Left lobe of liver (tissue), 2 donors: ENCODE data around the gene TM7SF2. TPM values are rescaled to one million over a fixed set of nuclear protein-coding genes. Genes with fewer than 3 reads are reported as not detected.
"Not testable (repeated sequence)": the region's sequence is repeated elsewhere in the genome, so short reads cannot be mapped to it uniquely, and the experiment has no call there.

Experiments
- ATAC-seq: fragments of 200-7000 bp; cut with Tn5 transposase; one replicate; pipeline ENCODE4 v1.9.1; 2020; ENCODE audit warnings: mild to moderate bottlenecking, moderate library complexity
- DNase-seq: peaks from one replicate; pipeline ENCODE4 v3.0.0-alpha.2; 2020; ENCODE audit warnings: low spot score
- total RNA-seq: library from RNA; stranded (reverse); gene quantifications from one replicate; pipeline ENCODE4 v1.2.1, GENCODE V29; 2021
- donor health status: DM: no; HTN: no; CAD: no; lungs with moderate emphysema.
- donor health status: DM: no; HTN: yes; CAD: no.

The TM7SF2 gene
- total RNA-seq, 1 donor from 2014 or later, result 97.6 TPM

- ATAC-seq (no peak), DNase-seq (peak; percentile 79)
These were observed 2.2 kb downstream of the TM7SF2 start for GRCh38 chr11:65113839-65114238.

- no peak for ATAC-seq
- DNase-seq, result no peak
These were observed 3.0 kb downstream of the TM7SF2 start for GRCh38 chr11:65114538-65115171.

- DNase-seq (no peak), ATAC-seq (no peak)
These were observed 3.9 kb downstream of the TM7SF2 start for GRCh38 chr11:65115361-65116082.

GRCh38 chr11:65116370-65117205 lies 4.9 kb downstream of the TM7SF2 start:
- peak; percentile 62 for DNase-seq
- ATAC-seq, result peak; percentile 16

GRCh38 chr11:65117206-65118096 lies 5.8 kb downstream of the TM7SF2 start, which contains the start of gene ZNHIT2:
ZNHIT2 (minus strand) TSS chr11:65117701; CDS start chr11:65117653, 48 bp downstream.
- DNase-seq (peak; percentile 100), ATAC-seq (peak; percentile 74)

- DNase-seq (no peak), ATAC-seq (no peak)
These were observed 6.6 kb downstream of the TM7SF2 start for GRCh38 chr11:65118097-65118837.

GRCh38 chr11:65118891-65119669 lies 7.4 kb downstream of the TM7SF2 start:
- peak; percentile 52 for DNase-seq
- not testable (repeated sequence) for ATAC-seq

- DNase-seq, result no peak
- no peak for ATAC-seq
These were observed 8.0 kb downstream of the TM7SF2 start for GRCh38 chr11:65119670-65119995.

GRCh38 chr11:65120831-65121230 lies 9.2 kb downstream of the TM7SF2 start:
- DNase-seq, result no peak
- no peak for ATAC-seq

- no peak for ATAC-seq
- DNase-seq, result peak; percentile 59
These were observed 9.8 kb downstream of the TM7SF2 start for GRCh38 chr11:65121447-65121864.

GRCh38 chr11:65121865-65122696 lies 10.4 kb downstream of the TM7SF2 start, which contains the start of the genes FAU and MRPL49:
FAU (minus strand) TSS chr11:65122134; CDS start chr11:65121813, 321 bp downstream.
MRPL49 (plus strand) TSS chr11:65122321; CDS start chr11:65122347, 26 bp downstream.
- peak; percentile 75 for ATAC-seq
- peak; percentile 99 for DNase-seq

GRCh38 chr11:65124480-65125196 lies 13.0 kb downstream of the TM7SF2 start:
- no peak for DNase-seq
- ATAC-seq, result no peak

GRCh38 chr11:65125197-65126056 lies 13.8 kb downstream of the TM7SF2 start:
- ATAC-seq (no peak), DNase-seq (no peak)

- DNase-seq, result no peak
- ATAC-seq, result no peak
These were observed 15.1 kb downstream of the TM7SF2 start for GRCh38 chr11:65126624-65127274.

- no peak for DNase-seq
- peak; percentile 2 for ATAC-seq
These were observed 16.0 kb downstream of the TM7SF2 start for GRCh38 chr11:65127473-65128181.
